Sigmoid colon (tissue), 7 donors: ENCODE data around the gene ADCY7. TPM values are rescaled to one million over a fixed set of nuclear protein-coding genes. Genes with fewer than 3 reads are reported as not detected.

ENCODE experiments used
- DNase-seq: peaks from one replicate; pipeline ENCODE4 v3.0.0-alpha.2; 2019
- H3K27ac ChIP-seq, 4 donors: fragments of 200-600 bp; sonication (generic); one replicate each; pipeline ENCODE4 v1.5.1; 2016 to 2019; ENCODE audit warnings: mild to moderate bottlenecking in 1 of 4
- H3K27me3 ChIP-seq, 3 donors: fragments of 200-600 bp; sonication (generic); one replicate each; pipeline ENCODE4 v1.5.1; 2019; ENCODE audit warnings: mild to moderate bottlenecking in 1 of 3
- H3K36me3 ChIP-seq, 4 donors: fragments of 200-600 bp; sonication (generic); one replicate each; pipeline ENCODE4 v1.5.1; 2016 to 2019
- H3K4me1 ChIP-seq, 4 donors: fragments of 200-600 bp; sonication (generic); one replicate each; pipeline ENCODE4 v1.5.1; 2017 to 2019
- H3K4me3 ChIP-seq, 4 donors: fragments of 200-600 bp; sonication (generic); one replicate each; pipeline ENCODE4 v1.5.1; 2017 to 2019; ENCODE audit warnings: mild to moderate bottlenecking in 2 of 4, moderate library complexity in 1 of 4
- H3K9me3 ChIP-seq, 4 donors: fragments of 200-600 bp in 3 of 4; sonication (generic) in 3 of 4; one replicate each; pipeline versions ENCODE4 v1.5.1 to v1.6.1; 2013 to 2019
- CTCF ChIP-seq, 4 experiments: fragments of 450-650 bp in 3 of 4; fragments of 200-600 bp in 1 of 4; IDR thresholded peaks; one replicate each; pipeline ENCODE4 v1.5.1; 2016 to 2019; ENCODE audit warnings: antibody characterized with exemption in 4 of 4, mild to moderate bottlenecking in 3 of 4, moderate library complexity in 2 of 4
- EP300 ChIP-seq, 4 donors: sonication (generic); formaldehyde crosslinking; IDR thresholded peaks; one replicate each; pipeline ENCODE4 v1.6.1; 2017; ENCODE audit warnings: antibody characterized with exemption in 4 of 4
- POLR2A ChIP-seq, 2 donors: fragments of 450-650 bp; IDR thresholded peaks; one replicate each; pipeline ENCODE4 v1.6.1; 2016; ENCODE audit warnings: antibody characterized with exemption in 2 of 2, mild to moderate bottlenecking in 2 of 2, moderate library complexity in 2 of 2
- POLR2AphosphoS5 ChIP-seq, 4 donors: sonication (generic); formaldehyde crosslinking; IDR thresholded peaks; one replicate each; pipeline ENCODE4 v1.6.1; 2017; ENCODE audit warnings: antibody characterized with exemption in 4 of 4
- WGBS, 2 donors: extraction: QIAGEN DNeasy Blood & Tissue Kit; methylation state at CpG; one replicate each; pipeline ENCODE4 v1.1.7; 2013; 5-methylcytosine and 5-hydroxymethylcytosine counted together
- intact Hi-C: fragments of 100-400 bp; cut with DNase I; formaldehyde crosslinking; loops from one replicate; pipeline ENCODE4 v1.15.1; 2023
- polyA plus RNA-seq, 3 donors: library from polyadenylated mRNA; stranded (reverse); fragments of 200-250 nt; gene quantifications; one replicate each; pipeline ENCODE4 v1.2.3, GENCODE V29; 2013
- small RNA-seq, 3 donors: library from RNA; depleted of rRNA; stranded (forward); fragments of <200 nt; gene quantifications; one replicate each; pipeline ENCODE3, GENCODE V24; 2016
- total RNA-seq, 4 donors: library from RNA; depleted of rRNA; stranded (reverse); fragments of >200 nt; gene quantifications; one replicate each; pipeline ENCODE4 v1.1.0, GENCODE V29; 2016
- donor health status: healthy with polysubstance abuse.
- donor health status: Bipolar disorder and iron deficiency.
- donor health status: healthy.

Gene ADCY7
- total and polyA plus RNA-seq, 7 donors = 1.2 to 24.0 (median 10.2) TPM

- Histone ChIP-seq H3K9me3 (no peaks in the 10 kb centered on the region), H3K27ac (peak overlapping the region in 3 of 4 donors; percentile 8 to 56 (median 39)), H3K36me3 (peaks cover 0 to 53% (median 12%) of the 10 kb centered on the region in 4 donors), H3K27me3 (no peaks in the 10 kb centered on the region), H3K4me1 (peaks cover 0 to 39% (median 22%) of the 10 kb centered on the region in 4 donors), H3K4me3 (no peak overlapping the region)
- 81 to 88% methylated on average over 6 of the region's 6 CpGs for WGBS, 2 donors
- intact Hi-C loops = loop anchor here (10.0 kb wide), 1 partner anchor 205 kb away; the partner anchor contains the start of gene TENT4B
- no peak for TF ChIP-seq POLR2AphosphoS5 (IDR thresholded peaks at IDR 0.05)
- no peak for TF ChIP-seq EP300 (IDR thresholded peaks at IDR 0.05)
- no peak for TF ChIP-seq POLR2A (IDR thresholded peaks at IDR 0.05)
- no peak for TF ChIP-seq CTCF (IDR thresholded peaks at IDR 0.05)
- DNase-seq = no peak
Observed at GRCh38 chr16:50360033-50360778, 93.9 kb downstream of the ADCY7 start.

- peaks cover 0 to 44% (median 28%) of the 10 kb centered on the region in 4 donors for H3K4me1 ChIP-seq
- H3K36me3 ChIP-seq = peaks cover 0 to 55% (median 12%) of the 10 kb centered on the region in 4 donors
- DNase-seq = no peak
- H3K27ac ChIP-seq = peak overlapping the region in 3 of 4 donors; percentile 2 to 56 (median 39)
- no peak overlapping the region for H3K4me3 ChIP-seq
- intact Hi-C loops = loop anchor here (10.0 kb wide), 1 partner anchor 206 kb away; the partner anchor contains the start of gene TENT4B
- no peaks in the 10 kb centered on the region for H3K9me3 ChIP-seq
- TF ChIP-seq POLR2AphosphoS5 (IDR thresholded peaks at IDR 0.05) (no peak), EP300 (IDR thresholded peaks at IDR 0.05) (no peak), CTCF (IDR thresholded peaks at IDR 0.05) (no peak), POLR2A (IDR thresholded peaks at IDR 0.05) (no peak)
- H3K27me3 ChIP-seq = no peaks in the 10 kb centered on the region
- WGBS, 2 donors = 73 to 79% methylated on average over 3 of the region's 3 CpGs
Observed at GRCh38 chr16:50360779-50361178, 94.4 kb downstream of the ADCY7 start.

GRCh38 chr16:50363656-50364055, 97.3 kb downstream of the ADCY7 start:
- H3K27me3 ChIP-seq = no peaks in the 10 kb centered on the region
- H3K9me3 ChIP-seq = no peaks in the 10 kb centered on the region
- peaks cover 0 to 66% (median 49%) of the 10 kb centered on the region in 4 donors for H3K4me1 ChIP-seq
- TF ChIP-seq POLR2A (IDR thresholded peaks at IDR 0.05) (no peak), POLR2AphosphoS5 (IDR thresholded peaks at IDR 0.05) (no peak), EP300 (IDR thresholded peaks at IDR 0.05) (no peak)
- H3K36me3 ChIP-seq = peaks cover 3 to 60% (median 14%) of the 10 kb centered on the region in 4 donors
- intact Hi-C loops = loop anchor here (10.0 kb wide), 1 partner anchor 209 kb away; the partner anchor contains the start of gene TENT4B
- no peak overlapping the region for H3K4me3 ChIP-seq
- no peak for DNase-seq
- no peak overlapping the region for H3K27ac ChIP-seq
- 79 to 92% methylated on average over 10 of the region's 10 CpGs for WGBS, 2 donors

GRCh38 chr16:50365791-50366575, 99.6 kb downstream of the ADCY7 start:
- intact Hi-C loops = loop anchor here (5.0 to 10.0 kb wide), 5 partner anchors 34 to 441 kb away; partner anchors contain the start of genes CYLD and TENT4B
- Histone ChIP-seq H3K9me3 (no peaks in the 10 kb centered on the region), H3K27me3 (no peaks in the 10 kb centered on the region), H3K27ac (no peak overlapping the region), H3K4me1 (peaks cover 0 to 53% (median 33%) of the 10 kb centered on the region in 4 donors), H3K4me3 (no peak overlapping the region), H3K36me3 (peaks cover 3 to 51% (median 10%) of the 10 kb centered on the region in 4 donors)
- DNase-seq = no peak
- WGBS, 2 donors = 45 to 58% methylated on average over 2 of the region's 2 CpGs
- TF ChIP-seq EP300 (IDR thresholded peaks at IDR 0.05) (no peak), POLR2A (IDR thresholded peaks at IDR 0.05) (no peak), CTCF (IDR thresholded peaks at IDR 0.05) (no peak), POLR2AphosphoS5 (IDR thresholded peaks at IDR 0.05) (no peak)

Small RNA genes within 50 kb of the gene (small RNA-seq; reads per million reads assigned to genes)
- 0 reads per million in 3 donors for gene MIR6771

Other genes with a start within 250 kb of the ADCY7 start
- 10 to 100 TPM; 10.2 to 18.9 (median 14.1) TPM for gene CNEP1R1, start 241.3 kb upstream of the ADCY7 start, total RNA-seq
- gene CNEP1R1, start 241.3 kb upstream of the ADCY7 start, polyA plus RNA-seq = 10 to 100 TPM in 1 of 3 donors, 1 to 10 TPM in 2; 6.5 to 10.9 (median 9.0) TPM
- 10 to 100 TPM; 14.0 to 20.5 (median 15.1) TPM for gene HEATR3, start 200.6 kb upstream of the ADCY7 start, total RNA-seq
- 10 to 100 TPM in 1 of 3 donors, 1 to 10 TPM in 2; 5.4 to 13.1 (median 7.2) TPM for gene HEATR3, start 200.6 kb upstream of the ADCY7 start, polyA plus RNA-seq
- gene TENT4B, start 113.2 kb upstream of the ADCY7 start, total RNA-seq = 10 to 100 TPM; 14.9 to 23.5 (median 20.0) TPM
- 1 to 10 TPM; 3.6 to 5.0 (median 4.2) TPM for gene TENT4B, start 113.2 kb upstream of the ADCY7 start, polyA plus RNA-seq
- 10 to 100 TPM; 52.0 to 56.4 (median 53.7) TPM for gene BRD7, start 102.4 kb downstream of the ADCY7 start, total RNA-seq
- 10 to 100 TPM; 34.2 to 38.6 (median 38.6) TPM for gene BRD7, start 102.4 kb downstream of the ADCY7 start, polyA plus RNA-seq